Measurements from ENCODE around the gene TBC1D9B.

TBC1D9B gene

GRCh38 chr5:179901915-179902762 is 5.6 kb downstream of the TBC1D9B start:
- TF ChIP-seq CTCF (IDR thresholded peaks at IDR 0.05; ENCODE audit: insufficient read depth, missing control alignments), result no peak
- no peak for DNase-seq (ENCODE audit: insufficient read length, low spot score)
- FAIRE-seq, result no peak

- DNase-seq (ENCODE audit: insufficient read length, low spot score) (no peak), FAIRE-seq (no peak)
Observed at GRCh38 chr5:179901462-179901861, 6.2 kb downstream of the TBC1D9B start.

GRCh38 chr5:179900711-179901110 is 7.0 kb downstream of the TBC1D9B start:
- no peak for FAIRE-seq
- TF ChIP-seq CTCF (IDR thresholded peaks at IDR 0.05; ENCODE audit: insufficient read depth, missing control alignments), result no peak
- no peak for DNase-seq (ENCODE audit: insufficient read length, low spot score)

More at GRCh38 chr5:179901462-179901861, 6.2 kb downstream of the TBC1D9B start:
- TF ChIP-seq CTCF (IDR thresholded peaks at IDR 0.05; ENCODE audit: insufficient read depth, missing control alignments), result no peak

GRCh38 chr5:179900206-179900605 is 7.5 kb downstream of the TBC1D9B start:
- FAIRE-seq (no peak), DNase-seq (ENCODE audit: insufficient read length, low spot score) (no peak)
- TF ChIP-seq CTCF (IDR thresholded peaks at IDR 0.05; ENCODE audit: insufficient read depth, missing control alignments), result no peak

DNA sequence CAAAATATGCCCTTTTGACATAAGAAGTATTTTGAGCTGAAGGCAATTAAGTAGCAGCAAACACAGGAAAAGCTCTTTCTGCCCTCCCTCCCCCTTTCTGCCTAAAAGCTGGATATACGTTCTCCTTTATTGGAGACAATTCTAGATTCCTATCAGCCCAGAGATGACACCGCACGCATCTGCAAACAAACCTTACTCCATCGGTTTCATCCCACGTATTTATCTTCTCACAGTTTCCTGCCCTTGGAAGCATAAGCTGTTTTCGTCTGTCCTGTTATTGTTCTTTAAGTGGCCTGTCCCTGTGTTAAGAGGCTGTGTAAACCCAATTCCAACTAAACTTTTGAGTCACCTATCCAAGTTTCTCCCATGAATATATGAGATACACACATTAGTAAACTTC is 11.8 kb downstream of the TBC1D9B start:
- FAIRE-seq (no peak), DNase-seq (ENCODE audit: insufficient read length, low spot score) (no peak)
- no peak for TF ChIP-seq CTCF (IDR thresholded peaks at IDR 0.05; ENCODE audit: insufficient read depth, missing control alignments)

GRCh38 chr5:179893958-179894895 is 13.5 kb downstream of the TBC1D9B start:
- DNase-seq (ENCODE audit: insufficient read length, low spot score) (no peak), FAIRE-seq (no peak)
- TF ChIP-seq CTCF (IDR thresholded peaks at IDR 0.05; ENCODE audit: insufficient read depth, missing control alignments), result no peak
